Large intestine (tissue), 3 donors: Measurements from ENCODE around the gene PLAC8. TPM values are rescaled to one million over a fixed set of nuclear protein-coding genes. Genes with fewer than 3 reads are reported as not detected.
"Not testable (repeated sequence)": the region's sequence is repeated elsewhere in the genome, so short reads cannot be mapped to it uniquely, and the experiment has no call there.

Experiments
- DNase-seq, 2 donors: peaks; one replicate each; pipeline versions ENCODE4 v3.0.0 to v3.0.0-alpha.2; 2013
- H3K27ac ChIP-seq: one replicate; pipeline ENCODE4 v1.5.1; 2013; ENCODE audit warnings: low read length
- H3K27me3 ChIP-seq: 2 replicates; pipeline ENCODE4 v1.6.1; 2013; ENCODE audit warnings: low read length; ENCODE audit not compliant: control insufficient read depth, insufficient read depth
- H3K36me3 ChIP-seq: 2 replicates; pipeline ENCODE4 v1.6.1; 2013; ENCODE audit warnings: low read length; ENCODE audit not compliant: control insufficient read depth, insufficient read depth
- H3K4me1 ChIP-seq: one replicate; pipeline ENCODE4 v1.6.1; 2013; ENCODE audit warnings: low read length; ENCODE audit not compliant: control insufficient read depth, insufficient read depth
- H3K4me3 ChIP-seq: one replicate; pipeline ENCODE4 v1.5.1; 2013; ENCODE audit warnings: low read length
- H3K9me3 ChIP-seq: one replicate; pipeline ENCODE4 v1.6.1; 2013; ENCODE audit warnings: mild to moderate bottlenecking, low read depth, low read length, moderate library complexity; ENCODE audit not compliant: control insufficient read depth
- WGBS: methylation state at CpG from one replicate; pipeline ENCODE4 v1.1.5; 2013; ENCODE audit warnings: low lambda C conversion rate; ENCODE audit not compliant: insufficient coverage; 5-methylcytosine and 5-hydroxymethylcytosine counted together
- polyA plus RNA-seq: library from polyadenylated mRNA; unstranded; fragments of 120-200 nt; gene quantifications from one replicate; pipeline ENCODE4 v1.2.1, GENCODE V29; 2013

PLAC8 gene
- polyA plus RNA-seq, 1 donor = 114 TPM

DNA sequence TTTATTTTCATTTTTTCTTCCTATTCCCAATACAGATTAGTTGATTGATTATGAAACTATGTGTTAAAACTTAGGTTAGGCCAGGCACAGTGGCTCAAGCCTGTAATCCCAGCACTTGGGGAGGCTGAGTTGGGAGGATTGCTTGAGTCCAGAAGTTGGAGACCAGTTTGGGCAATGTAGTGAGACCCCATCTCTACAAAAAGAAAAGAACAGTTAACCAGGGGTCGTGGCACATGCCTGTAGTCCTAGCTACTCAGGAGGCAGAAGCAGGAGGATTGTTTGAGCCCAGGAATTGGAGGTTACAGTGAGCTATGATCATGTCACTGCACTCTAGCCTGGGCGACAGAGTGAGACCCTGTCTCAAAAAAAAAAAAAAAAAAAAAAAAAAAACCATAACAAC, 71.4 kb downstream of the PLAC8 start:
- not testable (repeated sequence) for H3K36me3 ChIP-seq, H3K4me3 ChIP-seq, H3K9me3 ChIP-seq, DNase-seq, H3K4me1 ChIP-seq, H3K27ac ChIP-seq, H3K27me3 ChIP-seq
- no CpG with 5 or more reads among the region's 2 CpGs for WGBS

DNA sequence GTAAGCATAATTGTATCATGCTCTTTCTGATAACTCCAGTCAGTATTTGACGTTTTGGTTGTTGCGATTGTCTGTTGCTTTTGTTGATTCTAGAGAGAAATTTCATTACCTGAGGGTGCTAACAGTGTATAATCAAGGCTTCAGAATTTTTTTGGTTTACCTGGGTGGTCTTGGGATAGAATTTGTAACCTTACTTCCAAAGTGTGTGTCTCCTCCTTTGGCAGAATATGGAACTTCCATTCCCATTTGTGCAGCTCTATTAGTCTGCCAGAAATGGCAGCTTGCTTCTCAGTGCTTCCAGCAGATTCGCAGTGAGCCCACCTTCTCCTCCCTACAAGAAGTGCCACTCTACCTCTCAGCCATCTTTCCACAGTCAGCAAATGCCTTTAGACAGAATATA, 74.3 kb downstream of the PLAC8 start:
- H3K9me3 ChIP-seq = no peaks in the 10 kb centered on the region
- DNase-seq = no peak
- H3K4me1 ChIP-seq = peaks cover 10% of the 10 kb centered on the region
- no peak overlapping the region for H3K27ac ChIP-seq
- no CpG with 5 or more reads among the region's 3 CpGs for WGBS
- H3K4me3 ChIP-seq = no peak overlapping the region
- peaks cover 2% of the 10 kb centered on the region for H3K36me3 ChIP-seq
- H3K27me3 ChIP-seq = no peaks in the 10 kb centered on the region

Other genes starting within 250 kb of the PLAC8 start
- gene SEC31A, start 223.6 kb downstream of the PLAC8 start, polyA plus RNA-seq = 311 TPM
- gene THAP9, start 214.0 kb downstream of the PLAC8 start, polyA plus RNA-seq = 6.7 TPM
- 12.3 TPM for gene LIN54, start 103.9 kb downstream of the PLAC8 start, polyA plus RNA-seq
- 51.2 TPM for gene COPS4, start 79.5 kb downstream of the PLAC8 start, polyA plus RNA-seq
- 14.7 TPM for gene COQ2, start 170.1 kb upstream of the PLAC8 start, polyA plus RNA-seq
- gene HPSE, start 220.1 kb upstream of the PLAC8 start, polyA plus RNA-seq = 2.3 TPM